ENCODE data around the gene NECAB2.

The NECAB2 gene

DNA sequence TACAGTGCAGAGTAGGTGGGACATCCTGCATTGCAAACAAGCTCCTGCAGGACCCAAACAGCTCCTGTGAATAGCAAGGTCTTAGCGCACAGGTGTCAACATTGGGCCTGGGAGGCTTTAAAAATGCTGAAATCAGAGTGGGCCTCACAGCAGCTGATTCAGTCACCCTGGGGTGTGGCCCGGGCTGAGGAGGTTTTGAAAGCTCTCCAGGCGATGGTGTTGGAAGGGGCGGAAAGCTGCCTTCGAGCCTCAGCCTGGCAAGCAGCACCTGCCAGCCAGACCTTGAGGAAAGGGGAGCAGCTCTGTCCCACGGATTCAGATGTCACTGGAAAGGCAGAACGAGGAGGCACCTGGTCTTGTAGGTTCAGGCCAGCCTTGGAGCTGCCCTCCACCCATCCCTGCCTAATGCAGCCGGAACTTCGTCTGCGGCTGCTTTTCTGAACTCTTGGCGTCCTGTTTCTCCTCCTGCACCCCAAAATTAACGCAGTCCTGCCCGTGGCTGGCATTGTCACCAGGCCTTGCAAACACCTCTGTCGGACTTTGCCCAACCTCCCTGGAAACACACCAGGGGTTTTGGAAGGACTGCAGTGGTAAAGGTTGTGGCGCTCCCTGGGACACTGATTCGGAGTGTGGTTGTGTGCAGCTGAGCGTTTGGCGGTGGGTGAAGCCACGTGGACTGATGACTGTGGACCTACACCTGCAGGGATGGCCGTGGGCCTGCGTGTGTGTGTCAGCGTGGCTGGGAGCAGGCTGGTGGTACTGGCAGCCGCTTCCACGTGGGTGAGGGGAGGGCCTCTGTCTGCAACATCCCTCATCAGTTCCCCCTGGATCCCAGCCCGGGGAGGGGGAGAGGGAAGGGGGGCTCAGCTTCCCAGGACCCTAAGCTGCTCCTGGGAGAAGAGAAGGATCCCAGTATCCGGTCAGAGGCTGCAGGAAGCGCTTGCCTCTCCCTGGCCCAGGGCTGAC is 3.4 kb downstream of the NECAB2 start:
- no peak for DNase-seq (ENCODE audit: low spot score)
- TF ChIP-seq, protein P1, sequence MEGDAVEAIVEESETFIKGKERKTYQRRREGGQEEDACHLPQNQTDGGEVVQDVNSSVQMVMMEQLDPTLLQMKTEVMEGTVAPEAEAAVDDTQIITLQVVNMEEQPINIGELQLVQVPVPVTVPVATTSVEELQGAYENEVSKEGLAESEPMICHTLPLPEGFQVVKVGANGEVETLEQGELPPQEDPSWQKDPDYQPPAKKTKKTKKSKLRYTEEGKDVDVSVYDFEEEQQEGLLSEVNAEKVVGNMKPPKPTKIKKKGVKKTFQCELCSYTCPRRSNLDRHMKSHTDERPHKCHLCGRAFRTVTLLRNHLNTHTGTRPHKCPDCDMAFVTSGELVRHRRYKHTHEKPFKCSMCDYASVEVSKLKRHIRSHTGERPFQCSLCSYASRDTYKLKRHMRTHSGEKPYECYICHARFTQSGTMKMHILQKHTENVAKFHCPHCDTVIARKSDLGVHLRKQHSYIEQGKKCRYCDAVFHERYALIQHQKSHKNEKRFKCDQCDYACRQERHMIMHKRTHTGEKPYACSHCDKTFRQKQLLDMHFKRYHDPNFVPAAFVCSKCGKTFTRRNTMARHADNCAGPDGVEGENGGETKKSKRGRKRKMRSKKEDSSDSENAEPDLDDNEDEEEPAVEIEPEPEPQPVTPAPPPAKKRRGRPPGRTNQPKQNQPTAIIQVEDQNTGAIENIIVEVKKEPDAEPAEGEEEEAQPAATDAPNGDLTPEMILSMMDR (IDR thresholded peaks at IDR 0.05) = no peak
- Histone ChIP-seq H3K4me3 (no peak overlapping the region), H3K27ac (no peak overlapping the region)

DNA sequence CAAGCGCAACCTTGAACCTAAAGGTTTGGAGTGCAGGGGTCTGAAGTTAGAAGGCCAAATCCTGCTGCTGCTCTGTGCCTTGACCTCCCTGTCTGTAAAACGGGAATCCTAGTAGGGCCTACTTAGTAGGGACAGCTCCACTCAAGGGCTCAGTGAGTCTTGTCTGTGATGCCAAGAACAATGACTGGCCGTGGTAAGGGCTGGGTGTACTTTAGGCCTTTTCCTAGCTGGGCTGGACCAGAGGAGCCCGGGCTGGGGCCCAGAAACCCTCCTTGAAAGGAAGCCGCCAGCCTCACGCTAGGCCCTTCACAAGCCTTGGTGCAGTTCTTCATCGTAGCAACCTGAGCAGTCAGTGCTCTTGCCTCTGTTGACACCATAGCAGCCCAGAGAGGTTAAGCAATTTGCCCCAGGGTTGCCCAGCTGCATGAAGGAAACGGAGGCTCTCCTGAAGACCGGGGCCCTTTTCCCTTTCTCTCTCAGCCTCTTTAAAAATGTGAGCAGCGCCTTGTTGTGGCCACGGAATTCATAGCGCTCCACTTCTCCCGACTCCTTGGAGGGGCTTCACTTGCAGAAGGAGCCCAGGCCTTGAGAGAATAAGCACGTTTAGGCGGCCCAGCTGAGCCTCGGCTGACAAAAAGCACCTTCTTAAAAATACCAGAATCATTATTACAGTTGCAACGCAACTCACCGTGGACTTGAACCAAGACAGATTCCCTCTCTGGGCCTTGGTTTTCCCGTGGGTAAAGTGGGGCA is 4.4 kb downstream of the NECAB2 start:
- no peak for DNase-seq (ENCODE audit: low spot score)
- no peak overlapping the region for H3K4me3 ChIP-seq
- TF ChIP-seq, protein P1 (IDR thresholded peaks at IDR 0.05) = no peak
- H3K27ac ChIP-seq = no peak overlapping the region

DNA sequence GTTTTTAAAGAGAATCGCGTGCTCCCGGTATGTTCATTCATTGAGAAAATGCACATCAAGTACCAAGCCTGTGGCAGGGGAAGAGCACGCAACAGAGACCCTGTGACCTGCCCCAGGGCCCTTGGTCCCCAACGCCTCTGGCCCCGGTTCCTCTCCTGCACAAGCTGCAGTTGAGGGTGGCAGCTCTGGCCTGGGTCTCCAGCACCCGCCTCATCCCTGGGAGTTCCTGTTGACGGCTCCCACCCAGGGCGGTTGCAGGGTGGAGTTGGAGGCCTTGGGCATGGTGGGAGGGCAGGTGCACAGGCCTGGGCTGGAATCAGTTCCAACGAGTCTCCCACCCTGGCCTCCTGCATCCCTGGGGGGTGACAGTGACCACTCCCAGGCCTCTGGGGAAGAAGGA is 5.0 kb downstream of the NECAB2 start:
- no peak for DNase-seq (ENCODE audit: low spot score)
- H3K27ac ChIP-seq = no peak overlapping the region
- no peak overlapping the region for H3K4me3 ChIP-seq
- TF ChIP-seq, protein P1 (IDR thresholded peaks at IDR 0.05) = no peak

DNA sequence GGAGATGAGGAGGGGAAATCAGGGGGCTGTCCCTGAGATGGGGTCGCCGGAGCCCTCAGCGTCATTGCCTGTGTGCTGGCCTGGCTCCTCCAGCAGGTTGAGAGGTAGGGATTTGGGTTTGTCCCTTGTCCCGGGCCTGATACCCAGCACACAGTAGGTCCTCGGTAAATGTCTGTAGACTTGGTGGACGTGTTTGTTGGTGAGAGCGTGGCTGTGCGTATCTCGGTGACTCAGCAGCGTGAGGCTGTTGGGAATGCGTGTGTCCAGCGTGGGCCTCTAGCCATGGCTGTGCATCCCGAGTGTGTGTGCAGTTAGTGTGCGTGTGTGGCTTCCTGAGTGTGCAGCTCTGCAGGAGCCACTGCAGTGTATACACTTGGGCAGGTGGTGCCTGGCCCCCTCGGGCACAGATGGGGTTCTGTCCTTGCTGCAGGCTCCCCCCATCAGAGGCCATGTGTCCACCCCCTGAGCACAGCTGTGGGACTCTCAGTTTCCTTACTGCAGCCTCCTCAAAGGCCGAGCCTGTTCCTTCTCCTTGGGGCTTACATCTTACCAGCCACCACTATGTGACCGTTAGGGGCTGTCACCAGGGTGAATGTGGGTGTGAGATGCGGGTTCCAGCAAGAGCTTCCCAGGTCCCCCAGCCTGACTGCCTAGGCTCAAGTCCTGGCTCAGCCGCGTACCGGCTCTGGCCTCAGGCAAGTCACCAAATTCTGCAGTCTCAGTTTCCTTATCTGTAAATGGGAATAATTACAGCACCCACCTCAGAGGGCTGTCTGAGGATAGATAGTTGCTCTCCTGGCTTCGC is 5.7 kb downstream of the NECAB2 start:
- no peak overlapping the region for H3K4me3 ChIP-seq
- DNase-seq (ENCODE audit: low spot score) = no peak
- no peak overlapping the region for H3K27ac ChIP-seq
- TF ChIP-seq, protein P1 (IDR thresholded peaks at IDR 0.05) = no peak

DNA sequence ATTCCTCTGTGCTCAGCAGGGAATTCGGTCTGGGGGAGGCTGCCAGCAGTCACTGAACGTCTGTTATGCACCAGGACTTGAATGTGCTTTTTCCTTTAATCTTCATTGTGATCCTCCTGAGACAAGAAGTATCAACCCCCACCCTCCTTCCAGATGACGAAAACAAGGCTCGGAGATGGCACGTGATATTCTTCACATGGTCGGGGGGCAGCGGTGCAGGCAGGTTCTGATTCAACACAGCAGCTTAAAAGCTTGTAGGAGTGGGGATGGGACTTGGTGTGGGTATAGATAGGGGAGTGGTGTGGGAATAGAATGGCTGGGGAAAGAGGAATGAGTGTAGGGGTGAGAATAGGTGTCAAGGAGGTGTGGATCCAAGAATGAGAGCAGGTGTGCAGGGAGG is 6.4 kb downstream of the NECAB2 start:
- TF ChIP-seq, protein P1 (IDR thresholded peaks at IDR 0.05) = no peak
- DNase-seq (ENCODE audit: low spot score) = no peak
- Histone ChIP-seq H3K4me3 (no peak overlapping the region), H3K27ac (no peak overlapping the region)

DNA sequence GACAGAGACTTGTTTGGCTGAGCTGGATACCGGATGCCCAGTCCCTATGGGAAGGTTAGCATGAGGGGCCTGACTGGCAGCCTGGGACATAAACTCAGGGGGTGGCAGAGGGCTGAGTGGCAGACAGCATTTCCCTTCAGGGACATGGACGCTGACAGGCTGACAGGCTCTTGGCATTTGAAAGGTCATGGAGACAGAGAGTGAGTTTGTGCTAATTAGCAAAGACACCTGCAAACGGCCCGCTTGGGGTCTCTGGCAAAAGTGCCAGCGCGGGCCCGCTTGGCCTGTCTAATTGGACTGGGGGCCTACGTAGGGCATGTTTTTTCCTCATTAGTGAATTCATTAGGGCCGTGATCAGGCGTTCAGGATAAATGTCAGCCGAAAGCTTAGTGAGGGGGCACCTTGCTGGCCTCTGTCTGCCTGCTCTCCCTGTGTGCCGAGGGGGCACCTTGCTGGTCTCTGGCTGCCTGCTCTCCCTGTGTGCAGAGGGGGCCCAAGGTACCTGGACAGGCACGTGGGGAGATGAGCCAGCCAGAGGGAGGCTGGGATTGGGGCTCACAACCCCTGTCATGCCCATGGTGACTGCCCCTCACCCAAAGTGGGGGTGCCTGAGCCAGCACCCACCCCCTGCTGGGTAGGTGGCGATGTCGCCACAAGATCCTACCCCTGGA is 7.7 kb downstream of the NECAB2 start:
- no peak overlapping the region for H3K4me3 ChIP-seq
- TF ChIP-seq, protein P1 (IDR thresholded peaks at IDR 0.05) = no peak
- no peak for DNase-seq (ENCODE audit: low spot score)
- no peak overlapping the region for H3K27ac ChIP-seq

Data from coronary artery (tissue), 2 donors.